ENCODE data around the gene CFAP20. TPM values are rescaled to one million over a fixed set of nuclear protein-coding genes. Genes with fewer than 3 reads are reported as not detected.
"Not testable (repeated sequence)": the region's sequence is repeated elsewhere in the genome, so short reads cannot be mapped to it uniquely, and the experiment has no call there.

Gene CFAP20
- total RNA-seq, 1 experiment from 2014 or later, result 60.4 TPM

GRCh38 chr16:58072134-58072533 lies 57.0 kb downstream of the CFAP20 start:
- not testable (repeated sequence) for H2AK5ac ChIP-seq (ENCODE audit: insufficient read length, low read length); H3K36me3 Mint-ChIP-seq (ENCODE audit: insufficient read depth in 1 of 3, low read depth in 3 of 3); H3K27ac ChIP-seq (ENCODE audit: insufficient read length, low read depth, low read length); H3K4me3 Mint-ChIP-seq; H2AFZ ChIP-seq (ENCODE audit: low read length); H3K27me3 ChIP-seq (ENCODE audit: insufficient read depth, low read length); H3K4me2 ChIP-seq (ENCODE audit: insufficient read depth, insufficient read length, low read length); H3K9ac ChIP-seq (ENCODE audit: extremely low read depth, insufficient read length, low read length); H2BK12ac ChIP-seq (ENCODE audit: insufficient read length, low read depth, low read length); H3K18ac ChIP-seq (ENCODE audit: insufficient read length, low read depth, low read length); H2BK5ac ChIP-seq (ENCODE audit: insufficient read length, low read length); H3K14ac ChIP-seq (ENCODE audit: insufficient read depth, low read length); H4K91ac ChIP-seq (ENCODE audit: insufficient read length, low read depth, low read length); H4K5ac ChIP-seq (ENCODE audit: insufficient read length, low read depth, low read length); H3K56ac ChIP-seq (ENCODE audit: insufficient read length, low read depth, low read length); H3K27me3 Mint-ChIP-seq (ENCODE audit: low read depth); H3K4ac ChIP-seq (ENCODE audit: low read depth, low read length); H3T11ph ChIP-seq (ENCODE audit: low read length); H2BK15ac ChIP-seq (ENCODE audit: low read depth, low read length); H2BK120ac ChIP-seq (ENCODE audit: low read depth, low read length, poor library complexity, severe bottlenecking); H3K79me1 ChIP-seq (ENCODE audit: insufficient read depth, low read depth, low read length, poor library complexity, severe bottlenecking); H3K79me2 ChIP-seq (ENCODE audit: insufficient read depth, low read length); H3K4me1 ChIP-seq (ENCODE audit: insufficient read depth, low read length); DNase-seq; H2BK20ac ChIP-seq (ENCODE audit: low read depth, low read length, poor library complexity, severe bottlenecking); H3K9me3 ChIP-seq (ENCODE audit: control insufficient read depth, low read depth, low read length); H3K23me2 ChIP-seq (ENCODE audit: insufficient read length, low read depth, low read length, poor library complexity, severe bottlenecking); H3K23ac ChIP-seq (ENCODE audit: insufficient read length, low read depth, low read length); H4K8ac ChIP-seq (replicated peaks; ENCODE audit: insufficient read length, low read depth, low read length); H3K27ac Mint-ChIP-seq; H4K20me1 ChIP-seq (ENCODE audit: control insufficient read depth, insufficient read depth, insufficient read length); H3K4me1 Mint-ChIP-seq
- H3K9me3 Mint-ChIP-seq, result peaks cover 9 to 12% of the 10 kb centered on the region in 2 experiments; a peak in 3 of 5 replicates
- WGBS (ENCODE audit: extremely low coverage, insufficient read length, low lambda C conversion rate), result no CpG with 5 or more reads among the region's 5 CpGs

Data from H9 (cell line).